NCI-H526 treated with DMSO at 0.1 percent for 48 hours (cell line): ENCODE results near the gene USP35.

Source experiments
- DNase-seq: peaks from one replicate; lab custom pipeline; 2025; lab: John Stamatoyannopoulos, UW

USP35 gene

GRCh38 chr11:78237293-78238046 is 48.8 kb downstream of the USP35 start:
- DNase-seq = peak; percentile 32

GRCh38 chr11:78239781-78240180 is 51.1 kb downstream of the USP35 start:
- no peak for DNase-seq

- DNase-seq = no peak
These were observed 52.8 kb downstream of the USP35 start for GRCh38 chr11:78241475-78241874.

- DNase-seq = no peak
These were observed 55.4 kb downstream of the USP35 start for GRCh38 chr11:78244080-78244479.

GRCh38 chr11:78244546-78245255 is 56.0 kb downstream of the USP35 start:
- DNase-seq = peak; percentile 99

GRCh38 chr11:78248191-78248590 is 59.5 kb downstream of the USP35 start:
- no peak for DNase-seq

- DNase-seq = no peak
These were observed 60.2 kb downstream of the USP35 start for GRCh38 chr11:78248903-78249302.

GRCh38 chr11:78250099-78250498 is 61.4 kb downstream of the USP35 start:
- DNase-seq = no peak

GRCh38 chr11:78251083-78251775 is 62.5 kb downstream of the USP35 start:
- no peak for DNase-seq

- no peak for DNase-seq
These were observed 65.1 kb downstream of the USP35 start for GRCh38 chr11:78253797-78254196.

GRCh38 chr11:78254268-78254667 is 65.5 kb downstream of the USP35 start:
- DNase-seq = no peak

GRCh38 chr11:78255919-78256318 is 67.2 kb downstream of the USP35 start:
- no peak for DNase-seq

GRCh38 chr11:78256962-78257361 is 68.2 kb downstream of the USP35 start:
- DNase-seq = no peak

GRCh38 chr11:78257654-78258053 is 68.9 kb downstream of the USP35 start:
- DNase-seq = no peak

- DNase-seq = peak; percentile 96
These were observed 71.2 kb downstream of the USP35 start for GRCh38 chr11:78259777-78260487.

- peak; percentile 79 for DNase-seq
These were observed 72.6 kb downstream of the USP35 start for GRCh38 chr11:78261367-78261766.

GRCh38 chr11:78261828-78262227 is 73.1 kb downstream of the USP35 start:
- DNase-seq = peak; percentile 51

GRCh38 chr11:78262238-78262637 is 73.5 kb downstream of the USP35 start:
- no peak for DNase-seq

GRCh38 chr11:78262691-78263090 is 74.0 kb downstream of the USP35 start:
- DNase-seq = peak; percentile 52
